Karpas-422 (cell line): ENCODE results near the gene SCFD2. TPM values are rescaled to one million over a fixed set of nuclear protein-coding genes. Genes with fewer than 3 reads are reported as not detected.

Experiments
- DNase-seq: peaks from one replicate; pipeline ENCODE4 v3.0.0-alpha.2; 2015
- H2AFZ ChIP-seq: fragments of 200-600 bp; sonication (generic); 2 replicates; pipeline ENCODE4 v1.6.1; 2014; ENCODE audit warnings: antibody characterized with exemption, low read length, mixed read lengths
- H3K27ac ChIP-seq: fragments of 200-600 bp; sonication (generic); 2 replicates; pipeline ENCODE4 v1.5.1; 2014; ENCODE audit warnings: mild to moderate bottlenecking, low read length, moderate library complexity
- H3K27me3 ChIP-seq: fragments of 200-600 bp; sonication (generic); 2 replicates; pipeline ENCODE4 v1.6.1; 2014; ENCODE audit warnings: low read length, mixed read lengths
- H3K36me3 ChIP-seq: fragments of 200-600 bp; sonication (generic); 2 replicates; pipeline ENCODE4 v1.6.1; 2014; ENCODE audit warnings: low read length, mixed read lengths; ENCODE audit not compliant: insufficient read depth
- H3K4me1 ChIP-seq: fragments of 200-600 bp; sonication (generic); 2 replicates; pipeline ENCODE4 v1.6.1; 2014; ENCODE audit warnings: mild to moderate bottlenecking, low read length, mixed read lengths
- H3K4me2 ChIP-seq: fragments of 200-600 bp; sonication (generic); 2 replicates; pipeline ENCODE4 v1.6.1; 2014; ENCODE audit warnings: low read length, low read depth, mild to moderate bottlenecking; ENCODE audit not compliant: poor library complexity, severe bottlenecking
- H3K4me3 ChIP-seq: fragments of 200-600 bp; sonication (generic); 2 replicates; pipeline ENCODE4 v1.5.1; 2014; ENCODE audit warnings: mild to moderate bottlenecking, antibody characterized with exemption, low read length, mixed read lengths
- H3K79me2 ChIP-seq: fragments of 200-600 bp; sonication (generic); 2 replicates; pipeline ENCODE4 v1.6.1; 2014; ENCODE audit warnings: mild to moderate bottlenecking, low read length, mixed read lengths
- H3K9ac ChIP-seq: fragments of 200-600 bp; sonication (generic); 2 replicates; pipeline ENCODE4 v1.6.0; 2014; ENCODE audit warnings: low read length
- H3K9me2 ChIP-seq: fragments of 200-600 bp; sonication (generic), shearing (Covaris generic); replicated peaks from 2 replicates; pipeline ENCODE4 v1.6.0; 2014; ENCODE audit warnings: mild to moderate bottlenecking, low read length, moderate library complexity; ENCODE audit not compliant: insufficient read depth
- H3K9me3 ChIP-seq: fragments of 300-700, 200-600 bp; sonication (generic); 2 replicates; pipeline ENCODE4 v1.6.1; 2014; ENCODE audit warnings: low read length, mixed read lengths
- H4K20me1 ChIP-seq: fragments of 200-600 bp; sonication (generic); 2 replicates; pipeline ENCODE4 v1.6.1; 2014; ENCODE audit warnings: mild to moderate bottlenecking, antibody characterized with exemption, low read length, low read depth; ENCODE audit not compliant: insufficient read depth
- total RNA-seq: library from RNA; depleted of rRNA; stranded (reverse); fragments of >200 nt; shearing (Covaris generic); gene quantifications from 2 replicates; pipeline ENCODE4 v1.2.3, GENCODE V29; 2014; ENCODE audit warnings: low replicate concordance

The SCFD2 gene
- total RNA-seq, 1 experiment from 2014 or later = 28.5 TPM

GRCh38 chr4:52943677-52944076 lies 422.2 kb downstream of the SCFD2 start:
- H3K9me2 ChIP-seq = no peaks in the 10 kb centered on the region
- H3K27me3 ChIP-seq = no peaks in the 10 kb centered on the region
- no peak overlapping the region for H3K4me3 ChIP-seq
- H3K9me3 ChIP-seq = no peaks in the 10 kb centered on the region
- no peak overlapping the region for H3K4me2 ChIP-seq
- H3K79me2 ChIP-seq = no peaks in the 10 kb centered on the region
- no peaks in the 10 kb centered on the region for H4K20me1 ChIP-seq
- H3K27ac ChIP-seq = no peak overlapping the region
- H3K36me3 ChIP-seq = no peaks in the 10 kb centered on the region
- no peak for DNase-seq
- H3K9ac ChIP-seq = no peak overlapping the region
- no peak overlapping the region for H2AFZ ChIP-seq
- H3K4me1 ChIP-seq = no peaks in the 10 kb centered on the region

GRCh38 chr4:52942936-52943335 lies 422.9 kb downstream of the SCFD2 start:
- Histone ChIP-seq H3K79me2 (no peaks in the 10 kb centered on the region), H3K4me2 (no peak overlapping the region), H3K9ac (no peak overlapping the region), H2AFZ (no peak overlapping the region), H3K9me2 (no peaks in the 10 kb centered on the region), H3K27me3 (no peaks in the 10 kb centered on the region), H3K27ac (no peak overlapping the region), H3K4me3 (no peak overlapping the region), H3K36me3 (no peaks in the 10 kb centered on the region), H3K4me1 (no peaks in the 10 kb centered on the region), H3K9me3 (no peaks in the 10 kb centered on the region), H4K20me1 (no peaks in the 10 kb centered on the region)
- DNase-seq = no peak

- no peaks in the 10 kb centered on the region for H3K27me3 ChIP-seq
- DNase-seq = no peak
- no peak overlapping the region for H3K9ac ChIP-seq
- H3K27ac ChIP-seq = no peak overlapping the region
- no peaks in the 10 kb centered on the region for H4K20me1 ChIP-seq
- H3K79me2 ChIP-seq = no peaks in the 10 kb centered on the region
- H3K9me2 ChIP-seq = no peaks in the 10 kb centered on the region
- no peak overlapping the region for H3K4me3 ChIP-seq
- H2AFZ ChIP-seq = no peak overlapping the region
- no peak overlapping the region for H3K4me2 ChIP-seq
- H3K4me1 ChIP-seq = no peaks in the 10 kb centered on the region
- no peaks in the 10 kb centered on the region for H3K9me3 ChIP-seq
- H3K36me3 ChIP-seq = no peaks in the 10 kb centered on the region
Observed at GRCh38 chr4:52941450-52941849, 424.4 kb downstream of the SCFD2 start.

GRCh38 chr4:52939739-52940138 lies 426.1 kb downstream of the SCFD2 start:
- H3K9me2 ChIP-seq = no peaks in the 10 kb centered on the region
- no peak for DNase-seq
- no peak overlapping the region for H3K27ac ChIP-seq
- no peak overlapping the region for H2AFZ ChIP-seq
- no peak overlapping the region for H3K4me2 ChIP-seq
- no peaks in the 10 kb centered on the region for H4K20me1 ChIP-seq
- no peaks in the 10 kb centered on the region for H3K36me3 ChIP-seq
- no peaks in the 10 kb centered on the region for H3K79me2 ChIP-seq
- H3K27me3 ChIP-seq = no peaks in the 10 kb centered on the region
- no peak overlapping the region for H3K9ac ChIP-seq
- H3K4me1 ChIP-seq = no peaks in the 10 kb centered on the region
- no peak overlapping the region for H3K4me3 ChIP-seq
- H3K9me3 ChIP-seq = no peaks in the 10 kb centered on the region

GRCh38 chr4:52939325-52939724 lies 426.5 kb downstream of the SCFD2 start:
- Histone ChIP-seq H3K4me2 (no peak overlapping the region), H3K9ac (no peak overlapping the region), H3K27me3 (no peaks in the 10 kb centered on the region), H3K9me2 (no peaks in the 10 kb centered on the region), H4K20me1 (no peaks in the 10 kb centered on the region), H3K4me3 (no peak overlapping the region), H3K36me3 (no peaks in the 10 kb centered on the region), H3K4me1 (no peaks in the 10 kb centered on the region), H3K9me3 (no peaks in the 10 kb centered on the region), H3K79me2 (no peaks in the 10 kb centered on the region), H2AFZ (no peak overlapping the region), H3K27ac (no peak overlapping the region)
- no peak for DNase-seq

GRCh38 chr4:52937829-52938228 lies 428.0 kb downstream of the SCFD2 start:
- no peak overlapping the region for H3K4me2 ChIP-seq
- H3K79me2 ChIP-seq = no peaks in the 10 kb centered on the region
- no peaks in the 10 kb centered on the region for H3K9me2 ChIP-seq
- no peak overlapping the region for H2AFZ ChIP-seq
- no peak overlapping the region for H3K9ac ChIP-seq
- no peaks in the 10 kb centered on the region for H3K27me3 ChIP-seq
- no peak overlapping the region for H3K4me3 ChIP-seq
- H3K27ac ChIP-seq = no peak overlapping the region
- no peaks in the 10 kb centered on the region for H3K36me3 ChIP-seq
- H3K4me1 ChIP-seq = no peaks in the 10 kb centered on the region
- H4K20me1 ChIP-seq = no peaks in the 10 kb centered on the region
- DNase-seq = no peak
- no peaks in the 10 kb centered on the region for H3K9me3 ChIP-seq

- Histone ChIP-seq H3K4me2 (no peak overlapping the region), H3K9me3 (no peaks in the 10 kb centered on the region), H3K9ac (no peak overlapping the region), H4K20me1 (no peaks in the 10 kb centered on the region), H2AFZ (no peak overlapping the region), H3K27ac (no peak overlapping the region), H3K9me2 (no peaks in the 10 kb centered on the region), H3K27me3 (no peaks in the 10 kb centered on the region), H3K4me1 (no peaks in the 10 kb centered on the region), H3K79me2 (no peaks in the 10 kb centered on the region), H3K36me3 (no peaks in the 10 kb centered on the region), H3K4me3 (no peak overlapping the region)
- DNase-seq = no peak
Observed at GRCh38 chr4:52936729-52937128, 429.1 kb downstream of the SCFD2 start.

- no peak overlapping the region for H2AFZ ChIP-seq
- no peaks in the 10 kb centered on the region for H3K27me3 ChIP-seq
- no peaks in the 10 kb centered on the region for H3K79me2 ChIP-seq
- no peaks in the 10 kb centered on the region for H3K9me3 ChIP-seq
- H3K36me3 ChIP-seq = no peaks in the 10 kb centered on the region
- H3K4me2 ChIP-seq = no peak overlapping the region
- no peak overlapping the region for H3K9ac ChIP-seq
- H3K4me3 ChIP-seq = no peak overlapping the region
- DNase-seq = no peak
- no peaks in the 10 kb centered on the region for H4K20me1 ChIP-seq
- no peak overlapping the region for H3K27ac ChIP-seq
- H3K9me2 ChIP-seq = no peaks in the 10 kb centered on the region
- no peaks in the 10 kb centered on the region for H3K4me1 ChIP-seq
Observed at GRCh38 chr4:52935317-52935716, 430.5 kb downstream of the SCFD2 start.

- no peak for DNase-seq
- Histone ChIP-seq H4K20me1 (no peaks in the 10 kb centered on the region), H3K9ac (no peak overlapping the region), H3K79me2 (no peaks in the 10 kb centered on the region), H3K9me2 (no peaks in the 10 kb centered on the region), H3K27ac (no peak overlapping the region), H3K4me1 (no peaks in the 10 kb centered on the region), H2AFZ (no peak overlapping the region), H3K4me2 (no peak overlapping the region), H3K27me3 (no peaks in the 10 kb centered on the region), H3K9me3 (no peaks in the 10 kb centered on the region), H3K36me3 (no peaks in the 10 kb centered on the region), H3K4me3 (no peak overlapping the region)
Observed at GRCh38 chr4:52933738-52934137, 432.1 kb downstream of the SCFD2 start.
